22Rv1 (cell line): Measurements from ENCODE around the gene BCAS1.

Experiments
- H3K27ac ChIP-seq: fragments of 450-650 bp; 2 replicates; pipeline ENCODE4 v1.5.1; 2017
- CTCF ChIP-seq: fragments of 450-650 bp; IDR thresholded peaks from 2 replicates; pipeline ENCODE4 v1.5.1; 2017; ENCODE audit warnings: mild to moderate bottlenecking
- ZFX ChIP-seq: fragments of 450-650 bp; IDR thresholded peaks from 2 replicates; pipeline ENCODE4 v1.6.1; 2017; ENCODE audit warnings: antibody characterized with exemption, borderline replicate concordance

BCAS1 gene

GRCh38 chr20:54079652-54080051 lies 9.3 kb upstream of the BCAS1 start:
- no peak for TF ChIP-seq ZFX
- no peak for TF ChIP-seq CTCF
- no peak overlapping the region for H3K27ac ChIP-seq

GRCh38 chr20:54078296-54078984 lies 8.0 kb upstream of the BCAS1 start:
- no peak for TF ChIP-seq CTCF
- no peak for TF ChIP-seq ZFX
- H3K27ac ChIP-seq, result no peak overlapping the region

- TF ChIP-seq ZFX, result no peak
- TF ChIP-seq CTCF, result no peak
- no peak overlapping the region for H3K27ac ChIP-seq
These were observed 5.9 kb upstream of the BCAS1 start for GRCh38 chr20:54076259-54076658.

GRCh38 chr20:54075322-54075721 lies 4.9 kb upstream of the BCAS1 start:
- no peak for TF ChIP-seq CTCF
- TF ChIP-seq ZFX, result no peak
- H3K27ac ChIP-seq, result no peak overlapping the region

GRCh38 chr20:54074511-54074910 lies 4.1 kb upstream of the BCAS1 start:
- TF ChIP-seq ZFX, result no peak
- TF ChIP-seq CTCF, result no peak
- no peak overlapping the region for H3K27ac ChIP-seq

GRCh38 chr20:54073288-54073687 lies 2.9 kb upstream of the BCAS1 start:
- no peak for TF ChIP-seq CTCF
- no peak for TF ChIP-seq ZFX
- H3K27ac ChIP-seq, result no peak overlapping the region

- no peak overlapping the region for H3K27ac ChIP-seq
- TF ChIP-seq CTCF (no peak), ZFX (no peak)
These were observed 858 bp downstream of the BCAS1 start for GRCh38 chr20:54069501-54069971.
